ENCODE results near the gene TMEM138.

TMEM138 gene

GRCh38 chr11:61367406-61367805, 5.2 kb downstream of the TMEM138 start:
- H4K20me1 ChIP-seq (ENCODE audit: insufficient read depth, low read length) = no peaks in the 10 kb centered on the region
- no peak overlapping the region for H3K27ac ChIP-seq (ENCODE audit: low read length)
- H3K4me3 ChIP-seq (ENCODE audit: low read length) = no peak overlapping the region
- H3K79me2 ChIP-seq (ENCODE audit: low read length) = peaks cover 25% of the 10 kb centered on the region
- H2AFZ ChIP-seq (ENCODE audit: low read depth, low read length) = no peak overlapping the region
- H3K4me1 ChIP-seq (ENCODE audit: low read length) = peaks cover 6% of the 10 kb centered on the region
- no peaks in the 10 kb centered on the region for H3K9me3 ChIP-seq (ENCODE audit: insufficient read depth, low read length)
- H3K9ac ChIP-seq (ENCODE audit: low read length) = no peak overlapping the region
- H3K27me3 ChIP-seq (ENCODE audit: low read depth, low read length) = no peaks in the 10 kb centered on the region
- H3K4me2 ChIP-seq (ENCODE audit: low read length) = no peak overlapping the region
- TF ChIP-seq CTCF (IDR thresholded peaks at IDR 0.05; ENCODE audit: low read depth, low read length) (no peak), EZH2phosphoT487 (IDR thresholded peaks at IDR 0.05; ENCODE audit: low read depth) (no peak)
- peaks cover 74% of the 10 kb centered on the region for H3K36me3 ChIP-seq (replicated peaks; ENCODE audit: low read depth, low read length)

DNA sequence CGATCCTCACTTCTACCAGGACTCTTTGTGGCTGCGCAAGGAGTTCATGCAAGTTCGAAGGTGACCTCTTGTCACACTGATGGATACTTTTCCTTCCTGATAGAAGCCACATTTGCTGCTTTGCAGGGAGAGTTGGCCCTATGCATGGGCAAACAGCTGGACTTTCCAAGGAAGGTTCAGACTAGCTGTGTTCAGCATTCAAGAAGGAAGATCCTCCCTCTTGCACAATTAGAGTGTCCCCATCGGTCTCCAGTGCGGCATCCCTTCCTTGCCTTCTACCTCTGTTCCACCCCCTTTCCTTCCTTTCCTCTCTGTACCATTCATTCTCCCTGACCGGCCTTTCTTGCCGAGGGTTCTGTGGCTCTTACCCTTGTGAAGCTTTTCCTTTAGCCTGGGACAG, 6.5 kb downstream of the TMEM138 start:
- H3K4me3 ChIP-seq (ENCODE audit: low read length) = no peak overlapping the region

GRCh38 chr11:61369372-61370348, 7.5 kb downstream of the TMEM138 start:
- no peaks in the 10 kb centered on the region for H3K27me3 ChIP-seq (ENCODE audit: low read depth, low read length)
- H3K4me3 ChIP-seq (ENCODE audit: low read length) = no peak overlapping the region
- H3K4me1 ChIP-seq (ENCODE audit: low read length) = no peaks in the 10 kb centered on the region
- H3K27ac ChIP-seq (ENCODE audit: low read length) = no peak overlapping the region
- H3K9me3 ChIP-seq (ENCODE audit: insufficient read depth, low read length) = peaks cover 6% of the 10 kb centered on the region; the same call in 1 of the 2 replicates
- TF ChIP-seq EZH2phosphoT487 (IDR thresholded peaks at IDR 0.05; ENCODE audit: low read depth) (no peak), CTCF (IDR thresholded peaks at IDR 0.05; ENCODE audit: low read depth, low read length) (no peak)
- H3K36me3 ChIP-seq (replicated peaks; ENCODE audit: low read depth, low read length) = peaks cover 73% of the 10 kb centered on the region
- no peak overlapping the region for H3K9ac ChIP-seq (ENCODE audit: low read length)
- no peak overlapping the region for H3K4me2 ChIP-seq (ENCODE audit: low read length)
- H2AFZ ChIP-seq (ENCODE audit: low read depth, low read length) = no peak overlapping the region
- no peaks in the 10 kb centered on the region for H4K20me1 ChIP-seq (ENCODE audit: insufficient read depth, low read length)
- H3K79me2 ChIP-seq (ENCODE audit: low read length) = 0 out of 2 replicates have a peak, but pooled peaks cover 3% of the 10 kb centered on the region

More for the DNA sequence above, 6.5 kb downstream of the TMEM138 start:
- no peak overlapping the region for H3K27ac ChIP-seq (ENCODE audit: low read length)
- H3K27me3 ChIP-seq (ENCODE audit: low read depth, low read length) = no peaks in the 10 kb centered on the region
- H3K36me3 ChIP-seq (replicated peaks; ENCODE audit: low read depth, low read length) = peaks cover 79% of the 10 kb centered on the region
- H3K4me2 ChIP-seq (ENCODE audit: low read length) = no peak overlapping the region
- H4K20me1 ChIP-seq (ENCODE audit: insufficient read depth, low read length) = no peaks in the 10 kb centered on the region
- H3K9ac ChIP-seq (ENCODE audit: low read length) = no peak overlapping the region
- H3K9me3 ChIP-seq (ENCODE audit: insufficient read depth, low read length) = peaks cover 6% of the 10 kb centered on the region; the same call in 1 of the 2 replicates
- H3K4me1 ChIP-seq (ENCODE audit: low read length) = no peaks in the 10 kb centered on the region
- no peak for TF ChIP-seq EZH2phosphoT487 (IDR thresholded peaks at IDR 0.05; ENCODE audit: low read depth)
- no peak for TF ChIP-seq CTCF (IDR thresholded peaks at IDR 0.05; ENCODE audit: low read depth, low read length)
- H2AFZ ChIP-seq (ENCODE audit: low read depth, low read length) = no peak overlapping the region
- peaks cover 12% of the 10 kb centered on the region for H3K79me2 ChIP-seq (ENCODE audit: low read length)

DNA sequence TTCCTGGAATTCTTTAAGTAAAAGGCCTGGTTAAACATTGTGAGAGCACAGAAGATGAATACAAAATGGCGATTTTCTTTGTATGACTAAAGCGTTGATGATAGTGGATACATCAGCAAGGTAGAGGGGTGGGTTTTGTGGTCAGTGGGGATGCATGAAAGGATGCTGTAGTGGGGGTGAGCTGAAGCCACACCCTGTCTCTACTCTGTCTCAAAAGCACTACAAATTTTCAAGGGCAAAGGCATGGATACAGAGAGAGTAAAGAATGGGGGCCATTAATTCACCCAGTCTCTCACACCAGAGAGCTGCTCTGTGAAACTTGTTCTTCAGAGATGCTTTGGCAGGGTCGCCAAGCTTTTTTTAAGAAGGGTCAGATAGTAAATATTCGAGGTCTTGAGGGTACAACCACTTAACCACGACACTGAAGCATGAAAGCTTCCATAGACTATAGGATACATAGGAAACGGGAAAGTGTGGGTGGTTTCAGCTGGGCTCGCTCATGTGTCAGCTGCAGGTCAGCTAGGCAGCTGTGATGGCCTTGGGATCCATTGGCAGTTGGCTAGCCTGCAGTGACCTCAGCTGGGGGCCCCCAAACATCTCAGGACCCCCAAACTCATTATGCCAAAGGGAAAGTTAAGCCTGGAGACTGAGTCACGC, 8.3 kb downstream of the TMEM138 start:
- Histone ChIP-seq H3K9ac (ENCODE audit: low read length) (no peak overlapping the region), H3K4me1 (ENCODE audit: low read length) (no peaks in the 10 kb centered on the region), H3K4me2 (ENCODE audit: low read length) (no peak overlapping the region), H3K27me3 (ENCODE audit: low read depth, low read length) (no peaks in the 10 kb centered on the region), H3K36me3 (replicated peaks; ENCODE audit: low read depth, low read length) (peaks cover 78% of the 10 kb centered on the region), H4K20me1 (ENCODE audit: insufficient read depth, low read length) (no peaks in the 10 kb centered on the region), H3K9me3 (ENCODE audit: insufficient read depth, low read length) (peaks cover 6% of the 10 kb centered on the region; the same call in 1 of the 2 replicates), H3K79me2 (ENCODE audit: low read length) (0 out of 2 replicates have a peak, but pooled peaks cover 3% of the 10 kb centered on the region), H2AFZ (ENCODE audit: low read depth, low read length) (no peak overlapping the region), H3K4me3 (ENCODE audit: low read length) (no peak overlapping the region), H3K27ac (ENCODE audit: low read length) (no peak overlapping the region)
- no peak for TF ChIP-seq CTCF (IDR thresholded peaks at IDR 0.05; ENCODE audit: low read depth, low read length)
- TF ChIP-seq EZH2phosphoT487 (IDR thresholded peaks at IDR 0.05; ENCODE audit: low read depth) = no peak
